Right forelimb (tissue), 1 donor: ENCODE data around the gene CRADD.

Experiments
- DNase-seq: peaks from one replicate; pipeline ENCODE4 v3.0.0-alpha.2; 2018

The CRADD gene

GRCh38 chr12:93673084-93673483 is 4.1 kb upstream of the CRADD start:
- no peak for DNase-seq

- no peak for DNase-seq
These were observed 2.8 kb upstream of the CRADD start for GRCh38 chr12:93674386-93674785.

GRCh38 chr12:93676408-93677194 is 574 bp upstream of the CRADD start:
- DNase-seq: no peak

- DNase-seq: no peak
These were observed 1.6 kb downstream of the CRADD start for GRCh38 chr12:93678779-93679178.

GRCh38 chr12:93679308-93679925 is 2.2 kb downstream of the CRADD start:
- no peak for DNase-seq

GRCh38 chr12:93680006-93680405 is 2.8 kb downstream of the CRADD start:
- DNase-seq: no peak

- no peak for DNase-seq
These were observed 5.7 kb downstream of the CRADD start for GRCh38 chr12:93682846-93683261.

GRCh38 chr12:93683410-93683809 is 6.2 kb downstream of the CRADD start:
- no peak for DNase-seq

GRCh38 chr12:93684716-93685115 is 7.5 kb downstream of the CRADD start:
- no peak for DNase-seq

GRCh38 chr12:93686572-93687356 is 9.6 kb downstream of the CRADD start:
- no peak for DNase-seq

- no peak for DNase-seq
These were observed 12.1 kb downstream of the CRADD start for GRCh38 chr12:93689076-93689834.

GRCh38 chr12:93696462-93696861 is 19.3 kb downstream of the CRADD start:
- DNase-seq: no peak

GRCh38 chr12:93698307-93699092 is 21.3 kb downstream of the CRADD start:
- DNase-seq: no peak

GRCh38 chr12:93699271-93700145 is 22.3 kb downstream of the CRADD start:
- DNase-seq: no peak

GRCh38 chr12:93702707-93703315 is 25.6 kb downstream of the CRADD start:
- DNase-seq: no peak

- no peak for DNase-seq
These were observed 26.9 kb downstream of the CRADD start for GRCh38 chr12:93704122-93704521.

- no peak for DNase-seq
These were observed 27.4 kb downstream of the CRADD start for GRCh38 chr12:93704625-93705024.

GRCh38 chr12:93705237-93705636 is 28.1 kb downstream of the CRADD start:
- DNase-seq: no peak

GRCh38 chr12:93706387-93706786 is 29.2 kb downstream of the CRADD start:
- DNase-seq: no peak

- no peak for DNase-seq
These were observed 29.6 kb downstream of the CRADD start for GRCh38 chr12:93706824-93707223.

GRCh38 chr12:93707836-93708235 is 30.7 kb downstream of the CRADD start:
- no peak for DNase-seq
